SK-N-SH (cell line): ENCODE results near the gene C11orf54. TPM values are rescaled to one million over a fixed set of nuclear protein-coding genes. Genes with fewer than 3 reads are reported as not detected.

Experiments
- CTCF ChIA-PET: fragments of 300-600, 350-600 bp; formaldehyde crosslinking; extraction: SDS; loops from one replicate; lab custom pipeline; 2021; lab: Yijun Ruan, JAX
- POLR2A ChIA-PET: fragments of 350-600 bp; sonication (Branson Sonifier 250); formaldehyde crosslinking; extraction: SDS; loops from one replicate; lab custom pipeline; 2020; ENCODE audit warnings: antibody characterized with exemption, inconsistent platforms; lab: Yijun Ruan, JAX
- DNase-seq: peaks from one replicate; pipeline ENCODE4 v3.0.0; 2012
- H2AFZ ChIP-seq: fragments of 200-600 bp; sonication (generic); 2 replicates; pipeline ENCODE4 v1.8.1; 2016; ENCODE audit warnings: antibody characterized with exemption, mild to moderate bottlenecking, low read depth
- H3F3A ChIP-seq: fragments of 200-600 bp; sonication (generic); replicated peaks from 2 replicates; pipeline ENCODE3; 2016; ENCODE audit warnings: antibody characterized with exemption, mild to moderate bottlenecking; ENCODE audit not compliant: insufficient read depth
- H3K27ac ChIP-seq, 2 experiments: fragments of 200-500 bp in 1 of 2; fragments of 200-600 bp in 1 of 2; sonication (Bioruptor generic) in 1 of 2; sonication (generic), shearing (Covaris generic) in 1 of 2; 2 replicates each; pipeline versions ENCODE4 v1.5.1 to v1.6.1; 2014 to 2016; ENCODE audit warnings: low read depth in 2 of 2, inconsistent platforms in 1 of 2, low read length in 1 of 2, mild to moderate bottlenecking in 1 of 2, mixed read lengths in 1 of 2
- H3K27me3 ChIP-seq: fragments of 200-600 bp; sonication (generic), shearing (Covaris generic); 2 replicates; pipeline ENCODE4 v1.6.1; 2016; ENCODE audit warnings: mixed run types; ENCODE audit not compliant: insufficient read depth
- H3K36me3 ChIP-seq, 2 experiments: fragments of 200-500 bp in 1 of 2; fragments of 200-600 bp in 1 of 2; sonication (Bioruptor generic) in 1 of 2; sonication (generic) in 1 of 2; replicated peaks in 1 of 2; 2 replicates each; pipeline versions ENCODE3 to v1.5.1; 2014 to 2016; ENCODE audit warnings: low read length in 1 of 2, mild to moderate bottlenecking in 1 of 2; ENCODE audit not compliant: insufficient read depth in 2 of 2, control insufficient read depth in 1 of 2
- H3K4me1 ChIP-seq, 2 experiments: fragments of 200-500 bp in 1 of 2; fragments of 200-600 bp in 1 of 2; sonication (Bioruptor generic) in 1 of 2; sonication (generic), shearing (Covaris generic) in 1 of 2; 2 replicates each; pipeline versions ENCODE4 v1.5.1 to v1.6.1; 2014 to 2016; ENCODE audit warnings: low read depth in 1 of 2, low read length in 1 of 2, mixed run types in 1 of 2; ENCODE audit not compliant: insufficient read depth in 2 of 2, control insufficient read depth in 1 of 2
- H3K4me2 ChIP-seq: fragments of 200-600 bp; sonication (generic), shearing (Covaris generic); 2 replicates; pipeline ENCODE4 v1.6.1; 2017; ENCODE audit warnings: mixed run types
- H3K4me3 ChIP-seq, 2 experiments: fragments of 200-500 bp in 1 of 2; fragments of 200-600 bp in 1 of 2; sonication (Bioruptor generic) in 1 of 2; sonication (generic), shearing (Covaris generic) in 1 of 2; 2 replicates each; pipeline versions ENCODE4 v1.5.1 to v1.8.1; 2014 to 2016; ENCODE audit warnings: low read depth in 2 of 2, inconsistent platforms in 1 of 2, low read length in 1 of 2, mild to moderate bottlenecking in 1 of 2, mixed read lengths in 1 of 2, moderate library complexity in 1 of 2
- H3K79me2 ChIP-seq: fragments of 200-600 bp; sonication (generic); 2 replicates; pipeline ENCODE4 v1.8.1; 2017; ENCODE audit warnings: mild to moderate bottlenecking; ENCODE audit not compliant: insufficient read depth
- H3K9ac ChIP-seq: fragments of 200-600 bp; sonication (generic); 2 replicates; pipeline ENCODE4 v1.6.1; 2017; ENCODE audit warnings: mixed run types
- H3K9me2 ChIP-seq: fragments of 200-600 bp; sonication (generic); 2 replicates; pipeline ENCODE4 v1.6.1; 2017; ENCODE audit warnings: mixed run types
- H3K9me3 ChIP-seq: fragments of 200-600 bp; sonication (generic); 2 replicates; pipeline ENCODE4 v1.6.1; 2017; ENCODE audit warnings: mixed run types, mild to moderate bottlenecking, moderate library complexity
- H4K20me1 ChIP-seq: fragments of 200-600 bp; sonication (generic); 2 replicates; pipeline ENCODE4 v1.6.1; 2017; ENCODE audit warnings: mild to moderate bottlenecking, mixed run types; ENCODE audit not compliant: insufficient read depth
- CHD2 ChIP-seq: fragments of 150-350 bp; IDR thresholded peaks from 2 replicates; pipeline ENCODE4 v1.6.1; 2018; ENCODE audit warnings: low read length; ENCODE audit not compliant: partially characterized antibody
- EP300 ChIP-seq, 2 experiments: IDR thresholded peaks; 2 replicates each; pipeline versions ENCODE4 v1.4.0 to v1.6.1; 2012; ENCODE audit warnings: borderline replicate concordance in 1 of 2, low read depth in 1 of 2, low read length in 1 of 2
- FOSL2 ChIP-seq: IDR thresholded peaks from 2 replicates; pipeline ENCODE4 v1.4.0; 2012; ENCODE audit warnings: low read depth, mild to moderate bottlenecking, moderate library complexity, borderline replicate concordance
- FOXJ3 ChIP-seq: sonication (generic); formaldehyde crosslinking; IDR thresholded peaks from 2 replicates; pipeline ENCODE4 v1.5.1; 2020; ENCODE audit warnings: mild to moderate bottlenecking, missing genetic modification reagents
- FOXM1 ChIP-seq: IDR thresholded peaks from 2 replicates; pipeline ENCODE4 v1.4.0; 2012; ENCODE audit warnings: low read depth, mild to moderate bottlenecking
- GABPA ChIP-seq: IDR thresholded peaks from 2 replicates; pipeline ENCODE4 v1.4.0; 2012; ENCODE audit warnings: low read depth, mild to moderate bottlenecking
- JUND ChIP-seq: IDR thresholded peaks from 2 replicates; pipeline ENCODE4 v1.4.0; 2012
- MEF2A ChIP-seq: IDR thresholded peaks from 2 replicates; pipeline ENCODE4 v1.4.0; 2012; ENCODE audit warnings: low read depth, borderline replicate concordance
- NFIC ChIP-seq: IDR thresholded peaks from 2 replicates; pipeline ENCODE4 v1.4.0; 2012; ENCODE audit warnings: borderline replicate concordance
- NRF1 ChIP-seq: IDR thresholded peaks from 2 replicates; pipeline ENCODE4 v1.6.1; 2012; ENCODE audit warnings: low read depth, mild to moderate bottlenecking, low read length
- POLR2AphosphoS5 ChIP-seq: IDR thresholded peaks from 2 replicates; pipeline ENCODE4 v1.6.1; 2012; ENCODE audit warnings: low read depth, low read length
- RAD21 ChIP-seq: IDR thresholded peaks from 2 replicates; pipeline ENCODE4 v1.6.1; 2012; ENCODE audit warnings: mild to moderate bottlenecking, low read length
- RCOR1 ChIP-seq: fragments of 150-350 bp; IDR thresholded peaks from 2 replicates; pipeline ENCODE4 v1.6.1; 2017; ENCODE audit warnings: antibody characterized with exemption, low read length
- RXRA ChIP-seq: IDR thresholded peaks from 2 replicates; pipeline ENCODE4 v1.4.0; 2012; ENCODE audit warnings: low read depth, mild to moderate bottlenecking, borderline replicate concordance
- SIN3A ChIP-seq: IDR thresholded peaks from 2 replicates; pipeline ENCODE4 v1.6.1; 2012; ENCODE audit warnings: low read depth, mild to moderate bottlenecking, low read length, moderate library complexity, borderline replicate concordance
- TAF1 ChIP-seq: IDR thresholded peaks from 2 replicates; pipeline ENCODE4 v1.6.1; 2012; ENCODE audit warnings: low read depth, mild to moderate bottlenecking, low read length, moderate library complexity, borderline replicate concordance
- TCF12 ChIP-seq: IDR thresholded peaks from 2 replicates; pipeline ENCODE4 v1.4.0; 2012
- TEAD4 ChIP-seq: IDR thresholded peaks from 2 replicates; pipeline ENCODE4 v1.4.0; 2012; ENCODE audit warnings: mild to moderate bottlenecking, borderline replicate concordance; ENCODE audit not compliant: insufficient read depth
- WGBS: methylation state at CpG from one replicate; pipeline ENCODE4 v1.1.6; 2017; ENCODE audit warnings: low lambda C conversion rate; 5-methylcytosine and 5-hydroxymethylcytosine counted together
- polyA plus RNA-seq, 3 experiments: library from polyadenylated mRNA; depleted of rRNA; stranded (reverse); fragments of >200 nt; gene quantifications; 2 replicates each; pipeline ENCODE4 v1.2.3, GENCODE V29; 2012
- TF ChIP-seq, protein P1 (sequence below): IDR thresholded peaks from 2 replicates; pipeline ENCODE4 v1.4.0; 2012; ENCODE audit warnings: low read depth, borderline replicate concordance
- TF ChIP-seq, protein P2 (sequence below): IDR thresholded peaks from 2 replicates; pipeline ENCODE4; 2012
- TF ChIP-seq, protein P3 (sequence below): fragments of 200-600 bp; sonication (generic); IDR thresholded peaks from 2 replicates; pipeline ENCODE4 v1.6.1; 2017; ENCODE audit warnings: antibody characterized with exemption, mild to moderate bottlenecking, moderate library complexity
- TF ChIP-seq, protein P4 (sequence below): fragments of 150-350 bp; IDR thresholded peaks from 2 replicates; pipeline ENCODE4 v1.6.1; 2016; ENCODE audit warnings: mild to moderate bottlenecking, low read depth, low read length
- TF ChIP-seq, protein P5 (sequence below): IDR thresholded peaks from 2 replicates; pipeline ENCODE4 v1.4.0; 2012; ENCODE audit warnings: low read depth

C11orf54 gene
- polyA plus RNA-seq, 1 of the 3 experiments (the other 2 are of a cell fraction), result 7.7 TPM

DNA sequence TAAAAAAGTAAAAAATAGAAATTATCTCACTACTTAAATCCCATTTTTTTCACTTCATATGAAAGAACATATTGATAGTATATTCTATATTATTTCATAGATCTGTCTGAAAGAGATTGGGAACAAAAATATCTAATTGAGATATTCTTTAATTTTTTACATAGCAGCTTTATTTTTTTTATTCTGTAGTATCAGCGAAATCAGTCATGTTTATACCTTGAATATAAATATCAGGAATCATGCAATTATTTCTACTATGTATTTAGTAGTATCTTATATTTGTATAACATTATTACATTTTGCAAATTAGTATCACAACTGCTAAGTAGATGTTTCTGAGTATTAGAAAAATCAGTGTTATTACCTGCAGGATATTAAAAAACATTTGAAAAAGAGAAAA, 20.4 kb downstream of the C11orf54 start:
- H3K27ac ChIP-seq, result no peak overlapping the region
- no peak overlapping the region for H3K9ac ChIP-seq
- H4K20me1 ChIP-seq, result no peaks in the 10 kb centered on the region
- no peak for TF ChIP-seq SIN3A
- no peak for TF ChIP-seq FOXM1
- TF ChIP-seq, protein P1, sequence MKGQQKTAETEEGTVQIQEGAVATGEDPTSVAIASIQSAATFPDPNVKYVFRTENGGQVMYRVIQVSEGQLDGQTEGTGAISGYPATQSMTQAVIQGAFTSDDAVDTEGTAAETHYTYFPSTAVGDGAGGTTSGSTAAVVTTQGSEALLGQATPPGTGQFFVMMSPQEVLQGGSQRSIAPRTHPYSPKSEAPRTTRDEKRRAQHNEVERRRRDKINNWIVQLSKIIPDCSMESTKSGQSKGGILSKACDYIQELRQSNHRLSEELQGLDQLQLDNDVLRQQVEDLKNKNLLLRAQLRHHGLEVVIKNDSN, result no peak
- TF ChIP-seq, protein P2, sequence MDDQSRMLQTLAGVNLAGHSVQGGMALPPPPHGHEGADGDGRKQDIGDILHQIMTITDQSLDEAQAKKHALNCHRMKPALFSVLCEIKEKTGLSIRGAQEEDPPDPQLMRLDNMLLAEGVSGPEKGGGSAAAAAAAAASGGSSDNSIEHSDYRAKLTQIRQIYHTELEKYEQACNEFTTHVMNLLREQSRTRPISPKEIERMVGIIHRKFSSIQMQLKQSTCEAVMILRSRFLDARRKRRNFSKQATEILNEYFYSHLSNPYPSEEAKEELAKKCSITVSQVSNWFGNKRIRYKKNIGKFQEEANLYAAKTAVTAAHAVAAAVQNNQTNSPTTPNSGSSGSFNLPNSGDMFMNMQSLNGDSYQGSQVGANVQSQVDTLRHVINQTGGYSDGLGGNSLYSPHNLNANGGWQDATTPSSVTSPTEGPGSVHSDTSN, result no peak
- no peak for TF ChIP-seq CHD2
- no peak for TF ChIP-seq TAF1
- no peak for TF ChIP-seq FOXJ3 (CRISPR knock-in tag)
- TF ChIP-seq MEF2A, result no peak
- no peak for TF ChIP-seq RXRA
- TF ChIP-seq NRF1, result no peak
- no peak for TF ChIP-seq JUND
- TF ChIP-seq, protein P3, sequence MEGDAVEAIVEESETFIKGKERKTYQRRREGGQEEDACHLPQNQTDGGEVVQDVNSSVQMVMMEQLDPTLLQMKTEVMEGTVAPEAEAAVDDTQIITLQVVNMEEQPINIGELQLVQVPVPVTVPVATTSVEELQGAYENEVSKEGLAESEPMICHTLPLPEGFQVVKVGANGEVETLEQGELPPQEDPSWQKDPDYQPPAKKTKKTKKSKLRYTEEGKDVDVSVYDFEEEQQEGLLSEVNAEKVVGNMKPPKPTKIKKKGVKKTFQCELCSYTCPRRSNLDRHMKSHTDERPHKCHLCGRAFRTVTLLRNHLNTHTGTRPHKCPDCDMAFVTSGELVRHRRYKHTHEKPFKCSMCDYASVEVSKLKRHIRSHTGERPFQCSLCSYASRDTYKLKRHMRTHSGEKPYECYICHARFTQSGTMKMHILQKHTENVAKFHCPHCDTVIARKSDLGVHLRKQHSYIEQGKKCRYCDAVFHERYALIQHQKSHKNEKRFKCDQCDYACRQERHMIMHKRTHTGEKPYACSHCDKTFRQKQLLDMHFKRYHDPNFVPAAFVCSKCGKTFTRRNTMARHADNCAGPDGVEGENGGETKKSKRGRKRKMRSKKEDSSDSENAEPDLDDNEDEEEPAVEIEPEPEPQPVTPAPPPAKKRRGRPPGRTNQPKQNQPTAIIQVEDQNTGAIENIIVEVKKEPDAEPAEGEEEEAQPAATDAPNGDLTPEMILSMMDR, result no peak
- no peak for TF ChIP-seq TCF12
- no peaks in the 10 kb centered on the region for H3F3A ChIP-seq
- POLR2A ChIA-PET, result no interaction called here
- no peak overlapping the region for H3K4me3 ChIP-seq
- no peaks in the 10 kb centered on the region for H3K27me3 ChIP-seq
- no peak overlapping the region for H3K4me2 ChIP-seq
- 90% methylated on average over 1 of the region's 1 CpG for WGBS
- H3K9me3 ChIP-seq, result no peaks in the 10 kb centered on the region
- DNase-seq, result no peak
- H3K4me1 ChIP-seq, result no peaks in the 10 kb centered on the region
- no peaks in the 10 kb centered on the region for H3K9me2 ChIP-seq
- CTCF ChIA-PET, result interaction anchor here (1.0 kb wide), 1 partner anchor 92 kb away, joined by 3 read pairs; no protein-coding TSS in a partner anchor
- H3K36me3 ChIP-seq, result peaks cover 16 to 20% of the 10 kb centered on the region in 2 experiments
- H2AFZ ChIP-seq, result no peak overlapping the region
- H3K79me2 ChIP-seq, result no peaks in the 10 kb centered on the region

DNA sequence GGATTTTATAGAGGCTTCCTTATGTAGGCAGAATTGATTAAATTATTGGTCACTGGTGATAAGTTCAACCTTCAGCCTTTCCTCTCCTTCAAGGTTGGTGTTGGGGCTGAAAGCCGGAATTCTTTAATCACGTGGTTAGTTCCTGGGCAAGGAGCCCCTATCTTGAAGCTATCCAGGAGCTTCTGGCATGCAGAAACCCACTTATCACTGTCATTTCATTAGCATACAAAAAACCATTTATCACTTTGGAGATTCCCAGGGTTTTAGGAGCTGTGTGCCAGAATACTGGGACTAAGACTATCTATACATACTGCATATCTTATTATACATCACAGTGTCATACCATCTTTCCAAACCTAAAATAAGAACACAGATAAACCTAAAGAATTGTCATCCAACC, 24.1 kb downstream of the C11orf54 start:
- Histone ChIP-seq H4K20me1 (no peaks in the 10 kb centered on the region), H3K79me2 (no peaks in the 10 kb centered on the region), H3K36me3 (peaks cover 9 to 11% of the 10 kb centered on the region in 2 experiments), H3K4me2 (no peak overlapping the region), H3K4me1 (no peaks in the 10 kb centered on the region), H3K27ac (no peak overlapping the region), H3K4me3 (no peak overlapping the region), H3K9ac (no peak overlapping the region), H3K27me3 (no peaks in the 10 kb centered on the region), H3F3A (no peaks in the 10 kb centered on the region), H3K9me2 (no peaks in the 10 kb centered on the region), H2AFZ (no peak overlapping the region), H3K9me3 (no peaks in the 10 kb centered on the region)
- no peak for DNase-seq
- 74% methylated on average over 2 of the region's 2 CpGs for WGBS
- ChIA-PET POLR2A (interaction anchor here (1.8 kb wide), 1 partner anchor 19 kb away, joined by 6 read pairs; the partner anchor contains the start of gene MED17), CTCF (no interaction called here)
- TF ChIP-seq TAF1 (no peak), POLR2AphosphoS5 (no peak), RXRA (no peak), NRF1 (no peak), TCF12 (no peak), FOSL2 (no peak), FOXJ3 (CRISPR knock-in tag) (no peak), JUND (no peak), NFIC (no peak), RAD21 (no peak), TEAD4 (no peak), RCOR1 (no peak), EP300 (IDR thresholded peaks at IDR 0.05; ENCODE audit: borderline replicate concordance in 1 of 2, low read depth in 1 of 2, low read length in 1 of 2) (no peak), GABPA (no peak)
- TF ChIP-seq, protein P4, sequence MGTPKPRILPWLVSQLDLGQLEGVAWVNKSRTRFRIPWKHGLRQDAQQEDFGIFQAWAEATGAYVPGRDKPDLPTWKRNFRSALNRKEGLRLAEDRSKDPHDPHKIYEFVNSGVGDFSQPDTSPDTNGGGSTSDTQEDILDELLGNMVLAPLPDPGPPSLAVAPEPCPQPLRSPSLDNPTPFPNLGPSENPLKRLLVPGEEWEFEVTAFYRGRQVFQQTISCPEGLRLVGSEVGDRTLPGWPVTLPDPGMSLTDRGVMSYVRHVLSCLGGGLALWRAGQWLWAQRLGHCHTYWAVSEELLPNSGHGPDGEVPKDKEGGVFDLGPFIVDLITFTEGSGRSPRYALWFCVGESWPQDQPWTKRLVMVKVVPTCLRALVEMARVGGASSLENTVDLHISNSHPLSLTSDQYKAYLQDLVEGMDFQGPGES, result no peak
- TF ChIP-seq, protein P1, result no peak
- TF ChIP-seq, protein P5, sequence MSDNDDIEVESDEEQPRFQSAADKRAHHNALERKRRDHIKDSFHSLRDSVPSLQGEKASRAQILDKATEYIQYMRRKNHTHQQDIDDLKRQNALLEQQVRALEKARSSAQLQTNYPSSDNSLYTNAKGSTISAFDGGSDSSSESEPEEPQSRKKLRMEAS, result no peak
